Hematopoietic multipotent progenitor cell treated with erythropoietin and hydrocortisone succinate and interleukin-3 and kit ligand, for 17 days (in vitro differentiated cells): ENCODE measurements around the gene CAMSAP3.
A peak's percentile ranks its signal among the peaks of the same experiment; 100 is the strongest.

Experiments
- DNase-seq: peaks from one replicate; pipeline ENCODE4 v3.0.0-alpha.2; 2015; ENCODE audit warnings: low spot score

CAMSAP3 gene

DNA sequence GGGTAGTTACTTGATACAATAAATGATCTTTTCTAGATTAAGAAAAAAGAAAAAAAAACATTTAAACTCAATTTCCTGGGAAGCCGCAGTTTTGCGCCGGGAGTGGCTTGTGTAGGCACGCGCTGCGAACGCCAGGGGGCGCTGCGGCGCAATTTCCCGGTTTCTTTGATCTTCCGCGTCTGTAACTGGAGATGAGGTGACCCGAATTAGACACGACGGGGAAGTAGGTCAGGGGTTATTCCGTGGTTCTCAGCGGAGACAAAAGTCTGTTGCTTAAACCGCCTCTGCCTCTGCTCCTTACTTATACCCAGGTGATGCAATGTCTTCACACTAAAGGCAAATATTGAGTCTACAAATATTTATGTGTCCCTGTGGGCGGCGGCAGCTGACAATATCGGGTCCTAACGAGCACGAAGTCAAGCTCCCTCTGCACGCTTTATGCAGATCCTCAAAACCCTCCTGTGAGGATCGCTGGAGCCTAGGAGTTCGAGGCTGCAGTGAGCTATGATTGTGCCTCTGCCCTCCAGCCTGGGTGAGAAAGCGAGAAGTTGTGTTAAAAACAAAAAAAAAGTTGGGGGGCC lies 56.5 kb downstream of the CAMSAP3 start:
- peak; percentile 90 for DNase-seq

DNA sequence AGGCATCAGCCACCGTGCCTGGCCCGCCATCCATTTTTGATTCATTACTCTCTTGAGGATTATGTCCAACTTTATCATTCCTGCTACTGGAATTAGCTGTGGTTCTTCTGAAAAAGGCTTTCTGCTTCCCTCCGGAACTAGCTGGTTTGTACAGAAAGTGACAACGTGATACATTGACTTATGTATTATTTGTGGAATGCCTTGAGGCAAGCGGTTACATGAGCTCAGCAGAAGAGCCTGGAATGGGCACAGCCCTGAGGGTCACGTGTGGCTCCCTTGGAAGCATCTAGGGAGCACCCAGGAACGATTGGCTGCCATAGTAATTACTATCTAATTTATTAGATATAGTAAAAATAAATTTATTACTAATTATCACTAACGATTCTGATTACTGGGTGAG lies 58.7 kb downstream of the CAMSAP3 start:
- DNase-seq = no peak

DNA sequence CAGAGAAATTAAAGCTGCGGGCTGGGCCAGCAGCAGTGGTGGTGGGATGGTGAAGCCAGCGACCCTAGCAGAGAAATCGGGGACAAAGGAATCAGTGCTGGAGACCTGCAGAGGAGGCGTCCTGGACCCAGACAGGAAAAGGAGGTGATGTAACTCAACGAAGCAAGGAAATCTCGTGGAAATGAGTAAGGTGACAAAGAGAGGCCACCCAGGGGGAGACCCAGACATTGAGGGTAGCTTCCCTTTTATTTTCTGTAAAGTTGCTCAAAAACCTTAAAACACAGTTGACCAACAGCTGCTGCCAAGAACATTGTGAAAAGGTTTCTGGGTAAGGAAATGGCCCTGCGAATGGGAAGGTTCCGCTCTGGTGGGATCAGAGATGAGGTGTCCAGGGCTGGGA lies 59.9 kb downstream of the CAMSAP3 start:
- no peak for DNase-seq

DNA sequence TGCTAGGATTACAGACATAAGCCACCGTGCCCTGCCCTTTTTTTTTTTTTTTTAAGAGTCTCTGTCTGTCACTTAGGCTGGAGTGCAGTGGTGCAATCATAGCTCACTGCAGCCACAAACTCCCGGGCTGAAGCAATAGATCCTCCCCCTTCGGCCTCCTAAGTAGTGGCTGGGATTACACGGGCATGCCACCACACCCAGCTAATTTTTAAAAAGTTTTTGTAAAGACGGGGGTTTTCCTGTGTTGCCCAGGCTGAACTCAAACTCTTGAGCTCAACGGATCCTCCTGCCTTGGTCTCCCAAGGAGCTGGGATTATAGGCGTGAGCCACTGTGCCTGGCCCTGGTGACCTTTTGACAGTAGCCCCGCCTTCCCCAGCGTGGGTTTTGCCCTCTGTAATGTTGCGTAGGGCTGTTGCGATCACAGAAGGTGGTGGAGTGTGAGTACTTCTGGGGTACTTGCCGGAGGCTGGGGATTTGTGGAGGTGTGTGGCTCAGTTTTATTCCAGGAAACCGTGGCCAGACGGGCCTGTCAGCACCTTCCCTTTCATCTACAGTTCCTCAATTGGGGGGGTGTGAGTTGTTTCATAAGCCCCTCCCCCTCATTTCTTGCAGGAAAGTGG lies 61.6 kb downstream of the CAMSAP3 start:
- no peak for DNase-seq

DNA sequence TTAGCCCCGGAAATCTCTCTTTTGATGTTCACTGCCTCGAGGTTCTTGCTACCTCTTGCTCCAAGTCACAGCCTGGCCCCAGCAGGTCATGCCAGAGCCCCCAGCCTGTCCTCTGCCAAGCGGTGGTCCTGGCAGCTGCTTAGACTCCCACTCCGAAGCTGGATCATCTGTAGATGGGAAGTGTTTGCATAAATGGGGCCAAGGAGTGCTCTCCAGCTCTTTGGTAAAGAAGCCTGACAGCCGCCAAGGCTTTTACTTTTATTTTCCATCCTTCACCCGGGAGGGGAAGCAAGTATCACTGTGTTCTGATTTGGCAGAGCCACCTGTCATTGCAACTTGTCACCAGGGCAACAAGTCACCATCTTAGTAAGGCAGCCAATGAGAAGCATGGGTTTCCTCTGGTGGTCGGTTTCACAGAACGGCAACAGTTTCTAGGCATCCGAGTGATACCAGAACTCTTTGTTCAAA lies 62.6 kb downstream of the CAMSAP3 start:
- no peak for DNase-seq

DNA sequence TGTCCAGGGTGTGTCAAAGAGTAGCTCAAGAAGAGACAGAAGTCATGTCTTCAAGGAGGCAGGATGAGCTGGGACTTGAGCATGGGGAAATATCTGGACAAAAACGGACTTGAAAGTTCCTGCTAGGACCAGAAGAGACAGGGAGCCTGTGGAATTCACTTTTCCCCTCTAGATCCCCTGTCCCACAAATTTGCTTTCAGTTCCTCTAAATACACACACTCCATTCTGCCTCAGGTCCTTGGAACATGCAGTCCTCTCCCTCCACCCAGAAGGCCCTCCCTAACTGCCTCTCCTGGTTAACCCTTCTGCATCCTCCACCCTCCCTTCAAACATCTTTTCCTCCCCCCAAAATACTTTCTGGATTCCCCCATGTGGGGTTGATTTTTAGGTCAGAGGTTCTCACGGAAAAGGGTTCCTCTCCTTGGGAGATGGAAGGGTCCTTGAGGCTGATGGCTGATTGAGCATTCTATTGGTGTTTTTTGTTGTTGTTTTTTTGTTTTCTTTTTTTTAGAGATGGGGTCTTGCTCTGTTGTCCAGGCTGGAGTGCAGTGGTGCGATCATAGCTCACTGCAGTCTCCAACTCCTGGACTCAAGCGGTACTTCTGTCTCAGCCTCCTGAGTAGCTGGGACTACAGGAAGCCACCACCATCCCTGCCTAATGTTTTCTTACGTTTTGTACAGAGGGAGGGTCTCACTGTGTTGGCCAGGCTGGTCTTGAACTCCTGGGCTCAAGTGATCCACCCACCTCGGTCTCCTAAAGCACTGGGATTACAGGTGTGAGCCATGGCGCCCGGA lies 66.3 kb downstream of the CAMSAP3 start:
- DNase-seq = no peak

DNA sequence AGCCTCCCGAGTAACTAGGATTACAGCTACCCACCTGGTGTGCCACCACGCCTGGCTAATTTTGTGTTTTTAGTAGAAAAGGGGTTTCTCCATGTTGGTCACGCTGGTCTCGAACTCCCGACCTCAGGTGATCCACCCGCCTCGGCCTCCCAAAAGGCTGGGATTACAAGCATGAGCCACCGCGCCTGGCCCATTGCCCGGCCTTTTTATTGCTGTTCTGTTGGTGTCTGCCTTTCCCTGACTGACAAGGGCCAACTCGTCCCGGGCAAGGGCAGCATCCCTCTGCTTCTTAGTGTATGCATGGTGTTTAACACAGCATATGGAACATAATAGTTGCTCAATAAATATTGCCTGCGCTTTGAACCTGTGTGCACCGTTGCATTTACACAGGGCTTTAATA lies 67.0 kb downstream of the CAMSAP3 start:
- no peak for DNase-seq

DNA sequence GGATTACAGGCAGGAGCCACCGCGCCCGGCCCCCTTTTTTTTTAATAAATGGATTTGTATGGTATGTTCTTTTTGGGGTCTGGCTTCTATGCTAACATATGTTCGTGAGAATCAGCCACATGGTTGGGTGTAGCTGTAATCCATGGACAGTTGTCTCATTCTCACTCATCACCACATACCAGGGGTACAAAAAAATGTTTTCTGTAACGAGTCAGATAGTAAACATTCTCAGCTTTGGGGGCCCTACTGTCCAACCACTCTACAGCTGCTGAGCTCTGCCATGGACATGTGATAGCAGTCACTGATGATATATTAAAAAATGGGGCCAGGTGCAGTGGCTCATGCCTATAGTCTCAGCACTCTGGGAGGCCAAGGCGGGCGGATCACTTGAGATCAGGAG lies 68.0 kb downstream of the CAMSAP3 start:
- no peak for DNase-seq

DNA sequence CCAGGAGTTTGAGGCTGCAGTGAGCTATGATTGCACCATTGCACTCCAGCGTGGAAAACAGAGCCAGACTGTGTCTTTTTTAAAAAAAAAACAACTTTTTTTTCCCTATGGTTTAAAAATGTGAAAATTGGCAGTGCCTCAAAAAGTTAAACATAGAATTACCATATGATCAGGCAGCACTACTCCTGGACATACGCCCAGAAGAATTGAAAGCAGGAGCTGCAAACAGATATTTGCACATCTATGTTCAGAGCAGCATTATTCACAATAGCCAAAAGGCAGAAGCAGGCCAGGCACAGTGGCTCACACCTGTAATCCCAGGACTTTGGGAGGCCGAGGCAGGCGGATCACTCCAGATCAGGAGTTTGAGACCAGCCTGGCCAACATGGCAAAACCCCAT lies 69.4 kb downstream of the CAMSAP3 start:
- DNase-seq = no peak
